Heart right ventricle (tissue), 16 donors: Measurements from ENCODE around the gene CRHBP. TPM values are rescaled to one million over a fixed set of nuclear protein-coding genes. Genes with fewer than 3 reads are reported as not detected.

Source experiments
- ATAC-seq, 8 donors: fragments of 200-7000 bp; cut with Tn5 transposase; one replicate each; pipeline ENCODE4 v1.9.1; 2020; ENCODE audit warnings: mild to moderate bottlenecking in 8 of 8, moderate library complexity in 8 of 8, moderate number of reproducible peaks in 1 of 8
- DNase-seq, 2 donors: peaks; one replicate each; pipeline ENCODE4 v3.0.0-alpha.2; 2020
- H3K27ac ChIP-seq, 10 donors: fragments of 200-600 bp; sonication (generic) in 2 of 10; one replicate each; pipeline versions ENCODE4 v1.5.0 to v1.8.0; 2020 to 2022; ENCODE audit warnings: mild to moderate bottlenecking in 3 of 10
- H3K27me3 ChIP-seq, 7 donors: fragments of 200-600 bp; one replicate each; pipeline ENCODE4 v1.8.0; 2021 to 2022; ENCODE audit warnings: mild to moderate bottlenecking in 2 of 7
- H3K36me3 ChIP-seq, 9 donors: fragments of 200-600 bp; sonication (generic) in 1 of 9; one replicate each; pipeline versions ENCODE4 v1.5.0 to v1.8.0; 2020 to 2022; ENCODE audit warnings: mild to moderate bottlenecking in 2 of 9
- H3K4me1 ChIP-seq, 9 donors: fragments of 200-600 bp; sonication (generic) in 1 of 9; one replicate each; pipeline versions ENCODE4 v1.5.0 to v1.8.0; 2020 to 2022; ENCODE audit warnings: mild to moderate bottlenecking in 4 of 9
- H3K4me3 ChIP-seq, 10 donors: fragments of 200-600 bp; sonication (generic) in 2 of 10; one replicate each; pipeline versions ENCODE4 v1.5.0 to v1.8.0; 2020 to 2022; ENCODE audit warnings: mild to moderate bottlenecking in 7 of 10, moderate library complexity in 2 of 10
- H3K9me3 ChIP-seq, 11 donors: fragments of 200-600 bp in 10 of 11; sonication (generic) in 2 of 11; one replicate each; pipeline versions ENCODE4 v1.5.0 to v1.8.0; 2013 to 2022; ENCODE audit warnings: mild to moderate bottlenecking in 2 of 11, control low read depth in 1 of 11, moderate library complexity in 1 of 11
- WGBS, 2 donors: extraction: QIAGEN DNeasy Blood & Tissue Kit; methylation state at CpG; one replicate each; pipeline ENCODE4 v1.1.7; 2013; ENCODE audit warnings: inconsistent platforms in 1 of 2; 5-methylcytosine and 5-hydroxymethylcytosine counted together
- intact Hi-C, 10 donors: fragments of 100-400 bp; cut with DNase I; formaldehyde crosslinking; loops; one replicate each; pipeline versions ENCODE4 v1.11.1 to v1.14.2; 2022
- polyA plus RNA-seq, 2 donors: library from polyadenylated mRNA; stranded (reverse); fragments of 200-250 nt; gene quantifications; one replicate each; pipeline ENCODE4 v1.2.3, GENCODE V29; 2013
- total RNA-seq, 10 donors: library from RNA; stranded (reverse); fragmentation: NEBNext Ultra II Directional in 3 of 10; extraction: Animal tissue kit (Norgen Biotek cat#: 25700) in 3 of 10; gene quantifications; one replicate each; pipeline versions ENCODE4 v1.2.1 to v1.2.4, GENCODE V29; 2021 to 2023
- TF ChIP-seq, protein P1 (sequence below), 9 donors: fragments of 200-600 bp; sonication (generic) in 2 of 9; IDR thresholded peaks; one replicate each; pipeline versions ENCODE4 v1.5.0 to v1.8.0; 2021 to 2022; ENCODE audit warnings: antibody characterized with exemption in 9 of 9, mild to moderate bottlenecking in 5 of 9, moderate library complexity in 1 of 9
- donor health status: Arrhythmogenic right ventricular cardiomyopathy.
- donor health status: ischemic (EF 13 %, LVEDD 7.1; RV severe dilation, severe dysfunction).
- donor health status: healthy with polysubstance abuse.
- donor health status: DM: no; HTN: yes; CAD: no.
- donor health status: DM: no; HTN: no; CAD: no.
- donor health status: ischemic (EF 25% LVEDD 6.9; RV normal size, moderate dysfunction).
- donor health status: ischemic (EF 25% LVEDD 5.7; RV mildly dilated, moderate dysfunction).
- donor health status: healthy.
- donor health status: DM: yes; HTN: yes; CAD: no.
- donor health status: Ischemic cardiomyopathy.
- donor health status: ischemic (EF 35%, LVEDD 5.7; RV mildly dilated, moderate dysfunction).
- donor health status: nonischemic (EF 11% LVEDD 7.7; RV severe dilation, severe dysfunction).
- donor health status: DM: yes; HTN: yes; CAD: no.
- donor health status: PGD.
- donor health status: ischemic (EF 29% LVEDD 5.4; RV normal size, mild dysfunction).
- donor health status: nonischemic (EF 23%, LVEDD 6.1; RV moderate dilation, normal function).

The CRHBP gene
- total and polyA plus RNA-seq, 12 donors = 0.38 to 4.9 (median 1.9) TPM; not detected in 1

DNA sequence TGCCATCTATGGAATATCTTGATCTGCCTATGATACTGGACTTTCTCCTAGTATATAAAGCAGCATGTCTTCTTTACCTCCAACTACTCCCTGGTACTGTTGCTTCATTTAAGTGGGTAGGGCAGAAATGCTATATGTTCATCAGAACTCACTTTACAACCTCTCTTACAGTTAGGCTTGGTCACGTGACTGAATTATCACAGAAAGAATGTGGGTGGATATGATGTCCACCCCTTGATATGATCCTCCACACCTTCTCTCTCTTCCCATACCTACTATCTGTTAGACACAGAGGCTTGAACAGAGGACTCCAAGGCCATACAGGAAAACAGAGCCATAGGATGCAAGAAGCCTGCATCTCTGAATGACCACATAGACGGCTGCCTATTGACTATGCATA, 19.8 kb downstream of the CRHBP start:
- ATAC-seq = no peak
- no peaks in the 10 kb centered on the region for H3K27me3 ChIP-seq
- no peak overlapping the region for H3K4me3 ChIP-seq

DNA sequence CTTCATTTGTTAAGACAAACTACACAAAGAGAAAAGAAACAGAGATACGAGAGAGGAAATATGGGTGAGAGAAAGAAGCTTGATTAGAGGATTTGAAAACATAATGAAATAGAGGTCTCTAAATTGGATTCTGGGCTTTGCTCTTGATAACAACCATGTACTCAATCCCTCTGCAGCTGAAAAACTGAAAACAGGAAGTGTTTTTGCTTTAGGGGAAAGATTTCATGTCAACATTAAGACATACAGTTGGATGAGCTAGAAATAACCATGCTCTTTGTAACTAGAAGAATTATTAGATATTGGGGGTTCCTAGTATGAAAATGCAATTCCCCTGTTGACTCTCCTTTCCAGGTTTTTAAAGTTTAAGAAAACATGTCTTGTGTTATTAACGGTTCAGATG, 21.9 kb downstream of the CRHBP start:
- no peaks in the 10 kb centered on the region for H3K9me3 ChIP-seq
- no peaks in the 10 kb centered on the region for H3K36me3 ChIP-seq
- ATAC-seq (no peak), DNase-seq (no peak)
- H3K27ac ChIP-seq = no peak overlapping the region
- intact Hi-C loops = no loop called here
- no peaks in the 10 kb centered on the region for H3K4me1 ChIP-seq
- 63 to 72% methylated on average over 2 of the region's 2 CpGs for WGBS, 2 donors
- TF ChIP-seq, protein P1, sequence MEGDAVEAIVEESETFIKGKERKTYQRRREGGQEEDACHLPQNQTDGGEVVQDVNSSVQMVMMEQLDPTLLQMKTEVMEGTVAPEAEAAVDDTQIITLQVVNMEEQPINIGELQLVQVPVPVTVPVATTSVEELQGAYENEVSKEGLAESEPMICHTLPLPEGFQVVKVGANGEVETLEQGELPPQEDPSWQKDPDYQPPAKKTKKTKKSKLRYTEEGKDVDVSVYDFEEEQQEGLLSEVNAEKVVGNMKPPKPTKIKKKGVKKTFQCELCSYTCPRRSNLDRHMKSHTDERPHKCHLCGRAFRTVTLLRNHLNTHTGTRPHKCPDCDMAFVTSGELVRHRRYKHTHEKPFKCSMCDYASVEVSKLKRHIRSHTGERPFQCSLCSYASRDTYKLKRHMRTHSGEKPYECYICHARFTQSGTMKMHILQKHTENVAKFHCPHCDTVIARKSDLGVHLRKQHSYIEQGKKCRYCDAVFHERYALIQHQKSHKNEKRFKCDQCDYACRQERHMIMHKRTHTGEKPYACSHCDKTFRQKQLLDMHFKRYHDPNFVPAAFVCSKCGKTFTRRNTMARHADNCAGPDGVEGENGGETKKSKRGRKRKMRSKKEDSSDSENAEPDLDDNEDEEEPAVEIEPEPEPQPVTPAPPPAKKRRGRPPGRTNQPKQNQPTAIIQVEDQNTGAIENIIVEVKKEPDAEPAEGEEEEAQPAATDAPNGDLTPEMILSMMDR (IDR thresholded peaks at IDR 0.05) = no peak
- H3K27me3 ChIP-seq = no peaks in the 10 kb centered on the region
- no peak overlapping the region for H3K4me3 ChIP-seq

More for the DNA sequence above, 19.8 kb downstream of the CRHBP start:
- Histone ChIP-seq H3K9me3 (no peaks in the 10 kb centered on the region), H3K27ac (no peak overlapping the region), H3K4me1 (no peaks in the 10 kb centered on the region), H3K36me3 (no peaks in the 10 kb centered on the region)
- TF ChIP-seq, protein P1 (IDR thresholded peaks at IDR 0.05) = no peak
- DNase-seq = no peak
- intact Hi-C loops = no loop called here
- 70 to 84% methylated on average over 2 of the region's 2 CpGs for WGBS, 2 donors

- intact Hi-C loops = no loop called here
- H3K4me1 ChIP-seq = peaks cover 0 to 8% (median 0%) of the 10 kb centered on the region in 9 donors
- H3K9me3 ChIP-seq = no peaks in the 10 kb centered on the region
- ATAC-seq = no peak
- no peaks in the 10 kb centered on the region for H3K36me3 ChIP-seq
- 59 to 60% methylated on average over 2 of the region's 2 CpGs for WGBS, 2 donors
- TF ChIP-seq, protein P1 (IDR thresholded peaks at IDR 0.05) = no peak
- no peak overlapping the region for H3K27ac ChIP-seq
- no peak for DNase-seq
- no peaks in the 10 kb centered on the region for H3K27me3 ChIP-seq
- no peak overlapping the region for H3K4me3 ChIP-seq
These were observed 26.0 kb downstream of the CRHBP start for GRCh38 chr5:76978869-76979268.

DNA sequence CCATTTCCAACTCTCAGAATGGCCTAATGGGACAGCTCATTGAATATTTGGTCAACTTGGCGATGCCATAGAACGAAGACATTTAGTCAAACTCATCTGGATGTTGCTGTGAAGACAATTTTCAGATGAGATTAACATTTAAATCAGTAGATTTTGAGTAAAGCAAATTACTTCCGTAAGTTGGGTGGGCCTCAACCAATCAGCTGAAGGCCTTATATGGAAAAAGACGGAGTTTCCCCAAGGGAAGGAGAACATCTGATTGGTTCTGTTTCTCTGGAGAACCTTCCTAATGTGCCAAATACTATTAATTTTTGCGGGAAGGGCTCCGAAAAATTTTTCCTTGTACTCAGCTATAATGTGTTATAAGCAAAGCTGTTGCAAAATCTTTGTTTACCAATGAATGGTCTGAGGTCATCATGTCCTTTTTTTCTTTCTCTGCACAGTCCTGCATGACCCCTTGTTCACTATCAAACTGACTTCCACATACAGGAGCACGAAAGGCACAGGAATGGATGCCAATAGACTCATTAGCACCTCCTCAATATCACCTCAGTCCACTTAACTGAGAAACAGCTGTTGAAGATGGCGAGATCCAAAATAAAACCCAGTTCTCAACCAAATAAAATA, 27.8 kb downstream of the CRHBP start:
- intact Hi-C loops = no loop called here
- WGBS, 2 donors = 72 to 82% methylated on average over 8 of the region's 8 CpGs
- DNase-seq = no peak

More for the DNA sequence above, 27.8 kb downstream of the CRHBP start:
- H3K27me3 ChIP-seq = no peaks in the 10 kb centered on the region
- no peak overlapping the region for H3K4me3 ChIP-seq
- no peak overlapping the region for H3K27ac ChIP-seq
- H3K4me1 ChIP-seq = peaks cover 0 to 8% (median 0%) of the 10 kb centered on the region in 9 donors
- H3K9me3 ChIP-seq = no peaks in the 10 kb centered on the region
- no peaks in the 10 kb centered on the region for H3K36me3 ChIP-seq
- ATAC-seq = no peak
- TF ChIP-seq, protein P1 (IDR thresholded peaks at IDR 0.05) = no peak
